LNCaP clone FGC (cell line): ENCODE data around the gene TINAG.

Experiments used
- DNase-seq: peaks from one replicate; pipeline ENCODE4 v3.0.0-alpha.2; 2011; ENCODE audit warnings: low read depth
- H3K4me3 ChIP-seq: 2 replicates; pipeline ENCODE4 v1.5.1; 2011; ENCODE audit warnings: mild to moderate bottlenecking, low read depth, low read length, control low read depth
- CTCF ChIP-seq: IDR thresholded peaks from 2 replicates; pipeline ENCODE4 v1.5.1; 2012; ENCODE audit warnings: mild to moderate bottlenecking; ENCODE audit not compliant: control insufficient read depth, insufficient read depth; ENCODE audit errors: extremely low read depth

TINAG gene

GRCh38 chr6:54267798-54268197, 40.4 kb upstream of the TINAG start:
- peak; percentile 57 for TF ChIP-seq CTCF
- no peak overlapping the region for H3K4me3 ChIP-seq
- no peak for DNase-seq

DNA sequence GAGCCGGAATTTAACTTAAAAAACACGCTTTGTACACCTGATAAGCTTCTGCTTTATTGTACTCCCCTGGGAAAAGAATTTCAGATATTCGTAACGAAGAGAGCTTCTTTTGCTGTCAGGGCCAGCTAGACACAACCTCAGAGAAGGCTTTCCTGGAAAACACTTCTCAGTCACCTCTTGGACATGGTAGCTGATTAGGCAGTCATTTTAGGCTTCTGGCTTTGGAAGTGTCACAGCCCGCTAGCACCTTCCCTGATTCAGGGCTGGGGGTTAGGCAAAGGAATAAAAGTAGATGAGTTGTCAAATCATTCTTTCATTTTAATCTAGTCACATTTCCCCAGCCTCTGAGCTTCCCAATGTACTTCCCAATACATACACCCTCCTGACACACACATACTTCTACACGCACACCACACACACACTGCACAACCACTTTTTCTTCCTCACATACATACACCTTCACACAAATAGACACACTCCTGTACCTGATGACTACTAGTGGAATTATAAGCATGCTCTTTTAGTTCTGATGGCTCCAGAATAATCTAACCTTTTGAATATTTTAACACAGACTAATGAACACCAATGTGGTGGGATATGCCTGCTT, 34.9 kb upstream of the TINAG start:
- no peak for DNase-seq
- no peak for TF ChIP-seq CTCF
- no peak overlapping the region for H3K4me3 ChIP-seq

DNA sequence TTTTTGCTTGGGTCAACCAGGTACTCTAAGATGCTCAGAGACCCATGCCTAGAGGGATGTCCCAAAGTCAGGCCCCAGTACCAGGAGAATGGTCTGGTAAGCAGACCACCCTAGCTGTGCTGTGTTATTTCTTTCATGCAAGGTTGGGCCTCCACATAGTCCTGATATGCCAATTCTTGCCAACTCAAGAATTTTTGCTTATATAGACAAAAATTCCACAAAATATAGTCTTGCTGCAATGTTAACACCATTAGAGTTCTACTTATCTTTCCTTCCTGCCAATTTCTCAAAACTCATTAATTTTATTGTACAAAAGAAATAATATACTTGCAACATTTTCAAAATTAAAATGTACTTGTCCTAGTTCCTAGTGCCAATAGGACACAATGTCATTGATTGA, 33.9 kb upstream of the TINAG start:
- no peak for DNase-seq
- no peak for TF ChIP-seq CTCF

GRCh38 chr6:54282186-54282585, 26.1 kb upstream of the TINAG start:
- DNase-seq = no peak
- TF ChIP-seq CTCF = no peak
- H3K4me3 ChIP-seq = no peak overlapping the region

More for the DNA sequence above, 33.9 kb upstream of the TINAG start:
- H3K4me3 ChIP-seq = no peak overlapping the region

- TF ChIP-seq CTCF = no peak
- no peak overlapping the region for H3K4me3 ChIP-seq
- DNase-seq = no peak
Observed at GRCh38 chr6:54284161-54284860, 23.9 kb upstream of the TINAG start.

- no peak overlapping the region for H3K4me3 ChIP-seq
- no peak for TF ChIP-seq CTCF
- no peak for DNase-seq
Observed at GRCh38 chr6:54285595-54285994, 22.6 kb upstream of the TINAG start.

DNA sequence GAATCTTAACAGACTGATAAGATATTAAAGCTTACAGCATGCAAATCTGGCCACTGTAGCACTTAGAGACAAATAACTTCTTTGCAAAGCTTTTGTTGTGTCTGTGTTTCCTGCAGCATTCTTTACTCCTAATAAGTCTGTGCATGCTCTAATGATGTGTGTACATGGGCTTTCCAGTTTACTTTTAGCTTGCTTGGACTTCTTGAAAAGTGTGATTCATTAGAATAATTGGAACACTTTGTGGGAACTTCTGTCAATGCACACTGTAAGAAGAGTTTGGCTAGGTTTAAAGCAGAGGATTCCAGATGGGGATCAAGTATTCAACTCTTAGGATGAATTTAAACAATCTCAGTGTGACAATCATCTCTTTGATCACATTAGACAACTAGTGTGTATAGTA, 22.1 kb upstream of the TINAG start:
- TF ChIP-seq CTCF = no peak
- no peak overlapping the region for H3K4me3 ChIP-seq
- DNase-seq = no peak
